Activated CD8-positive, alpha-beta memory T cell treated with anti-CD3 and anti-CD28 coated beads, Interleukin-2, amount 50 U/mL, for 4 hours (primary cell): ENCODE data around the gene APP.

ENCODE experiments used
- DNase-seq: peaks from one replicate; pipeline ENCODE4 v3.0.0-alpha.2; 2020

The APP gene

GRCh38 chr21:26170471-26171257 is at the start of gene APP:
APP (minus strand) TSS chr21:26170770; CDS start chr21:26170620, 150 bp downstream.
- DNase-seq: peak; percentile 90

GRCh38 chr21:26212220-26212619 is 41.6 kb upstream of the APP start:
- DNase-seq: no peak

- no peak for DNase-seq
Observed at GRCh38 chr21:26210614-26211013, 40.0 kb upstream of the APP start.

GRCh38 chr21:26207021-26207420 is 36.5 kb upstream of the APP start:
- no peak for DNase-seq

GRCh38 chr21:26199456-26199855 is 28.9 kb upstream of the APP start:
- DNase-seq: no peak

- DNase-seq: no peak
Observed at GRCh38 chr21:26195708-26196107, 25.1 kb upstream of the APP start.

GRCh38 chr21:26194811-26195251 is 24.3 kb upstream of the APP start:
- DNase-seq: no peak

- no peak for DNase-seq
Observed at GRCh38 chr21:26194326-26194725, 23.8 kb upstream of the APP start.

- DNase-seq: no peak
Observed at GRCh38 chr21:26191609-26192008, 21.0 kb upstream of the APP start.

GRCh38 chr21:26188422-26188821 is 17.9 kb upstream of the APP start:
- DNase-seq: no peak

GRCh38 chr21:26185446-26185845 is 14.9 kb upstream of the APP start:
- DNase-seq: no peak

- DNase-seq: no peak
Observed at GRCh38 chr21:26185021-26185420, 14.5 kb upstream of the APP start.

GRCh38 chr21:26179501-26179900 is 8.9 kb upstream of the APP start:
- DNase-seq: no peak

- no peak for DNase-seq
Observed at GRCh38 chr21:26177746-26178426, 7.3 kb upstream of the APP start.

- no peak for DNase-seq
Observed at GRCh38 chr21:26177187-26177586, 6.6 kb upstream of the APP start.

GRCh38 chr21:26171258-26172100 is 909 bp upstream of the APP start:
- no peak for DNase-seq

GRCh38 chr21:26169611-26170470 is 729 bp downstream of the APP start:
- DNase-seq: peak; percentile 38

GRCh38 chr21:26169061-26169610 is 1.4 kb downstream of the APP start:
- DNase-seq: peak; percentile 21

GRCh38 chr21:26168371-26168770 is 2.2 kb downstream of the APP start:
- DNase-seq: no peak

GRCh38 chr21:26167593-26167992 is 3.0 kb downstream of the APP start:
- no peak for DNase-seq

GRCh38 chr21:26165331-26165730 is 5.2 kb downstream of the APP start:
- no peak for DNase-seq

GRCh38 chr21:26164311-26164710 is 6.3 kb downstream of the APP start:
- no peak for DNase-seq
